ENCODE data around the gene PDE6A. TPM values are rescaled to one million over a fixed set of nuclear protein-coding genes. Genes with fewer than 3 reads are reported as not detected.

Gene PDE6A
- total and polyA plus RNA-seq, 2 experiments from 2014 or later: 3.6 to 3.9 TPM

- Histone ChIP-seq H3K79me2 (no peaks in the 10 kb centered on the region), H3K4me2 (peak overlapping the region; percentile 34), H3K36me3 (replicated peaks; ENCODE audit: insufficient read depth, low read depth) (no peaks in the 10 kb centered on the region), H3K27me3 (no peaks in the 10 kb centered on the region), H3K9me2 (replicated peaks; ENCODE audit: insufficient read depth) (no peaks in the 10 kb centered on the region), H3K27ac (peak overlapping the region; percentile 87), H3K4me3 (no peak overlapping the region), H4K20me1 (ENCODE audit: insufficient read depth, poor library complexity, severe bottlenecking) (no peaks in the 10 kb centered on the region), H2AFZ (no peak overlapping the region), H3K9me3 (ENCODE audit: low read depth) (no peaks in the 10 kb centered on the region), H3K4me1 (ENCODE audit: insufficient read depth) (peaks cover 9% of the 10 kb centered on the region)
- TF ChIP-seq EZH2 (IDR thresholded peaks at IDR 0.05; ENCODE audit: borderline replicate concordance): no peak
- no peak for TF ChIP-seq CTCF (IDR thresholded peaks at IDR 0.05; ENCODE audit: poor library complexity)
- TF ChIP-seq EZH2phosphoT487 (IDR thresholded peaks at IDR 0.05; ENCODE audit: low read depth, severe bottlenecking, unreplicated experiment): no peak
- no peak for DNase-seq (ENCODE audit: low spot score)
- 57% methylated on average over 4 of the region's 4 CpGs for WGBS (ENCODE audit: low lambda C conversion rate, missing lambda C conversion rate)
Observed at GRCh38 chr5:149853331-149853648, 91.3 kb downstream of the PDE6A start.

GRCh38 chr5:149852641-149853330 is 91.8 kb downstream of the PDE6A start:
- no peaks in the 10 kb centered on the region for H3K9me2 ChIP-seq (replicated peaks; ENCODE audit: insufficient read depth)
- no peaks in the 10 kb centered on the region for H4K20me1 ChIP-seq (ENCODE audit: insufficient read depth, poor library complexity, severe bottlenecking)
- WGBS (ENCODE audit: low lambda C conversion rate, missing lambda C conversion rate): 46% methylated on average over 12 of the region's 12 CpGs
- no peaks in the 10 kb centered on the region for H3K9me3 ChIP-seq (ENCODE audit: low read depth)
- H3K4me2 ChIP-seq: peak overlapping the region; percentile 34
- H3K27me3 ChIP-seq: no peaks in the 10 kb centered on the region
- H2AFZ ChIP-seq: no peak overlapping the region
- DNase-seq (ENCODE audit: low spot score): peak; percentile 82
- no peaks in the 10 kb centered on the region for H3K36me3 ChIP-seq (replicated peaks; ENCODE audit: insufficient read depth, low read depth)
- H3K4me3 ChIP-seq: no peak overlapping the region
- H3K27ac ChIP-seq: peak overlapping the region; percentile 87
- H3K79me2 ChIP-seq: no peaks in the 10 kb centered on the region
- TF ChIP-seq EZH2 (IDR thresholded peaks at IDR 0.05; ENCODE audit: borderline replicate concordance) (no peak), CTCF (IDR thresholded peaks at IDR 0.05; ENCODE audit: poor library complexity) (peak; percentile 86)
- H3K4me1 ChIP-seq (ENCODE audit: insufficient read depth): peaks cover 9% of the 10 kb centered on the region

GRCh38 chr5:149851211-149851610 is 93.4 kb downstream of the PDE6A start:
- no peaks in the 10 kb centered on the region for H3K9me3 ChIP-seq (ENCODE audit: low read depth)
- no peak for TF ChIP-seq CTCF (IDR thresholded peaks at IDR 0.05; ENCODE audit: poor library complexity)
- no peak for TF ChIP-seq EZH2 (IDR thresholded peaks at IDR 0.05; ENCODE audit: borderline replicate concordance)
- TF ChIP-seq EZH2phosphoT487 (IDR thresholded peaks at IDR 0.05; ENCODE audit: low read depth, severe bottlenecking, unreplicated experiment): no peak
- no peak overlapping the region for H3K27ac ChIP-seq
- no peaks in the 10 kb centered on the region for H3K27me3 ChIP-seq
- no peaks in the 10 kb centered on the region for H4K20me1 ChIP-seq (ENCODE audit: insufficient read depth, poor library complexity, severe bottlenecking)
- no peaks in the 10 kb centered on the region for H3K79me2 ChIP-seq
- H3K9me2 ChIP-seq (replicated peaks; ENCODE audit: insufficient read depth): no peaks in the 10 kb centered on the region
- DNase-seq (ENCODE audit: low spot score): peak; percentile 38
- no peak overlapping the region for H3K4me2 ChIP-seq
- no peak overlapping the region for H3K4me3 ChIP-seq
- peaks cover 9% of the 10 kb centered on the region for H3K4me1 ChIP-seq (ENCODE audit: insufficient read depth)
- no peak overlapping the region for H2AFZ ChIP-seq
- no peaks in the 10 kb centered on the region for H3K36me3 ChIP-seq (replicated peaks; ENCODE audit: insufficient read depth, low read depth)

Data from hepatocyte (in vitro differentiated cells).